ENCODE results near the gene IDI2. TPM values are rescaled to one million over a fixed set of nuclear protein-coding genes. Genes with fewer than 3 reads are reported as not detected.

IDI2 gene
- total and polyA plus RNA-seq, 2 of the 13 experiments (the other 11 are each of a cell fraction or from before 2014, with no cell fraction given): not detected

- TF ChIP-seq POLR2A (IDR thresholded peaks at IDR 0.05; ENCODE audit: insufficient read depth in 1 of 2, low read depth in 2 of 2, low read length in 2 of 2) (peak; percentile 69 to 81), GTF3A (CRISPR knock-in tag; conservative IDR thresholded peaks at IDR 0.05) (no peak), KAT2B (IDR thresholded peaks at IDR 0.05; ENCODE audit: borderline replicate concordance, low read depth, low read length) (no peak), RFXAP (CRISPR knock-in tag; IDR thresholded peaks at IDR 0.05; ENCODE audit: borderline replicate concordance) (0 out of 2 replicates have a peak, but pooled peaks have one; percentile 39), DR1 (CRISPR knock-in tag; IDR thresholded peaks at IDR 0.05) (peak; percentile 63), ZMYM3 (CRISPR knock-in tag; IDR thresholded peaks at IDR 0.05) (no peak), ZNF281 (CRISPR knock-in tag; IDR thresholded peaks at IDR 0.05; ENCODE audit: borderline replicate concordance) (peak; percentile 92), ZNF451 (CRISPR knock-in tag; IDR thresholded peaks at IDR 0.05) (peak; percentile 91), ZMAT3 (CRISPR knock-in tag; conservative IDR thresholded peaks at IDR 0.05) (no peak), JDP2 (CRISPR knock-in tag; IDR thresholded peaks at IDR 0.05; ENCODE audit: borderline replicate concordance) (no peak), NFIC (IDR thresholded peaks at IDR 0.05; ENCODE audit: low read length) (no peak), ZNF333 (CRISPR knock-in tag; IDR thresholded peaks at IDR 0.05; ENCODE audit: borderline replicate concordance) (0 out of 2 replicates have a peak, but pooled peaks have one; percentile 12), ZNF414 (CRISPR knock-in tag; IDR thresholded peaks at IDR 0.05) (peak; percentile 27; the same call in 1 of the 2 replicates), PHB2 (IDR thresholded peaks at IDR 0.05; ENCODE audit: partially characterized antibody) (no peak), ZBTB7A (CRISPR knock-in tag; IDR thresholded peaks at IDR 0.05) (peak; percentile 82), ZNF674 (CRISPR knock-in tag; IDR thresholded peaks at IDR 0.05; ENCODE audit: low read depth) (no peak), HOXA3 (CRISPR knock-in tag; IDR thresholded peaks at IDR 0.05) (peak; percentile 92), CREB3 (CRISPR knock-in tag; IDR thresholded peaks at IDR 0.05) (no peak; the same call in 1 of the 2 replicates), CREM (IDR thresholded peaks at IDR 0.05) (peak; percentile 96), CREM (CRISPR knock-in tag; IDR thresholded peaks at IDR 0.05) (no peak), ZNF34 (CRISPR knock-in tag; IDR thresholded peaks at IDR 0.05; ENCODE audit: borderline replicate concordance) (no peak), DRAP1 (CRISPR knock-in tag; IDR thresholded peaks at IDR 0.05) (peak; percentile 45; the same call in 1 of the 2 replicates)
- TF ChIP-seq, protein P1, sequence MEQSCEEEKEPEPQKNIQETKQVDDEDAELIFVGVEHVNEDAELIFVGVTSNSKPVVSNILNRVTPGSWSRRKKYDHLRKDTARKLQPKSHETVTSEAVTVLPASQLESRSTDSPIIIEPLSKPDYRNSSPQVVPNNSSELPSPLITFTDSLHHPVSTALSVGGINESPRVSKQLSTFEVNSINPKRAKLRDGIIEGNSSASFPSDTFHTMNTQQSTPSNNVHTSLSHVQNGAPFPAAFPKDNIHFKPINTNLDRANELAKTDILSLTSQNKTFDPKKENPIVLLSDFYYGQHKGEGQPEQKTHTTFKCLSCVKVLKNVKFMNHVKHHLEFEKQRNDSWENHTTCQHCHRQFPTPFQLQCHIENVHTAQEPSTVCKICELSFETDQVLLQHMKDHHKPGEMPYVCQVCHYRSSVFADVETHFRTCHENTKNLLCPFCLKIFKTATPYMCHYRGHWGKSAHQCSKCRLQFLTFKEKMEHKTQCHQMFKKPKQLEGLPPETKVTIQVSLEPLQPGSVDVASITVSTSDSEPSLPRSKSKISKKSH (CRISPR knock-in tag; IDR thresholded peaks at IDR 0.05; ENCODE audit: borderline replicate concordance): peak; percentile 76; the same call in 1 of the 2 replicates
- TF ChIP-seq, protein P2, sequence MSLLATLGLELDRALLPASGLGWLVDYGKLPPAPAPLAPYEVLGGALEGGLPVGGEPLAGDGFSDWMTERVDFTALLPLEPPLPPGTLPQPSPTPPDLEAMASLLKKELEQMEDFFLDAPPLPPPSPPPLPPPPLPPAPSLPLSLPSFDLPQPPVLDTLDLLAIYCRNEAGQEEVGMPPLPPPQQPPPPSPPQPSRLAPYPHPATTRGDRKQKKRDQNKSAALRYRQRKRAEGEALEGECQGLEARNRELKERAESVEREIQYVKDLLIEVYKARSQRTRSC (CRISPR knock-in tag; IDR thresholded peaks at IDR 0.05; ENCODE audit: low read depth): no peak
Observed at GRCh38 chr10:987870-988666, 37.6 kb downstream of the IDI2 start, which contains the start of gene GTPBP4 (continued).
